HepG2 (cell line): Measurements from ENCODE around the gene CARHSP1. TPM values are rescaled to one million over a fixed set of nuclear protein-coding genes. Genes with fewer than 3 reads are reported as not detected.
A peak's percentile ranks its signal among the peaks of the same experiment; 100 is the strongest.

Source experiments
- ARNTL ChIP-seq: sonication (generic); formaldehyde crosslinking; IDR thresholded peaks from 2 replicates; pipeline ENCODE4 v1.4.0; 2020; ENCODE audit warnings: mild to moderate bottlenecking, missing genetic modification reagents
- E2F2 ChIP-seq: sonication (generic); formaldehyde crosslinking; IDR thresholded peaks from 2 replicates; pipeline ENCODE4 v1.4.0; 2020; ENCODE audit warnings: missing genetic modification reagents, borderline replicate concordance
- HNF1A ChIP-seq, 2 experiments: sonication (generic) in 1 of 2; formaldehyde crosslinking in 1 of 2; IDR thresholded peaks; 2 replicates each; pipeline versions ENCODE4 v1.4.0 to v1.6.1; 2016 to 2020; ENCODE audit warnings: borderline replicate concordance in 1 of 2, low read depth in 1 of 2, mild to moderate bottlenecking in 1 of 2, missing genetic modification reagents in 1 of 2
- ZBTB7A ChIP-seq: sonication (generic); formaldehyde crosslinking; IDR thresholded peaks from 2 replicates; pipeline ENCODE4 v1.8.0; 2022; ENCODE audit warnings: mild to moderate bottlenecking, missing genetic modification reagents
- ZFP36 ChIP-seq: fragments of 150-350 bp; IDR thresholded peaks from 2 replicates; pipeline ENCODE4 v1.6.1; 2018; ENCODE audit warnings: borderline replicate concordance, low read length, low read depth; ENCODE audit not compliant: partially characterized antibody
- ZNF770 ChIP-seq: sonication (generic); formaldehyde crosslinking; IDR thresholded peaks from 2 replicates; pipeline ENCODE4 v1.5.0; 2020; ENCODE audit warnings: mild to moderate bottlenecking, missing genetic modification reagents
- ZNF775 ChIP-seq: sonication (generic); formaldehyde crosslinking; IDR thresholded peaks from 2 replicates; pipeline ENCODE4 v1.4.0; 2020; ENCODE audit warnings: missing genetic modification reagents, mild to moderate bottlenecking, moderate library complexity, borderline replicate concordance
- polyA plus RNA-seq, 8 experiments: library from polyadenylated mRNA; depleted of rRNA in 3 of 8; stranded (reverse) in 7 of 8; unstranded in 1 of 8; fragments of >200 nt; fragmentation: Illumina TruSeq in 4 of 8; extraction: Trizol in 4 of 8; gene quantifications; 2 replicates each; pipeline versions ENCODE4 v1.2.1 to v1.2.3, GENCODE V29; 2011 to 2016; ENCODE audit warnings: low read depth in 4 of 8, missing spikeins in 1 of 8, mixed read lengths in 1 of 8; ENCODE audit not compliant: insufficient read depth in 1 of 8
- total RNA-seq, 5 experiments: library from RNA; depleted of rRNA; stranded (reverse); fragments of >200 nt; fragmentation: Illumina TruSeq; extraction: Trizol; gene quantifications; 2 replicates each; pipeline ENCODE4 v1.2.3, GENCODE V29; 2016; ENCODE audit warnings: low read depth in 1 of 5
- TF ChIP-seq, protein P1 (sequence below): sonication (generic); formaldehyde crosslinking; IDR thresholded peaks from 2 replicates; pipeline ENCODE4 v1.4.0; 2020; ENCODE audit warnings: missing genetic modification reagents
- TF ChIP-seq, protein P2 (sequence below): sonication (generic); formaldehyde crosslinking; IDR thresholded peaks from 2 replicates; pipeline ENCODE4 v1.5.0; 2020; ENCODE audit warnings: missing genetic modification reagents, mild to moderate bottlenecking, borderline replicate concordance

Gene CARHSP1
- total and polyA plus RNA-seq, 2 of the 13 experiments (the other 11 are each of a cell fraction or from before 2014, with no cell fraction given), result 173 to 345 TPM

DNA sequence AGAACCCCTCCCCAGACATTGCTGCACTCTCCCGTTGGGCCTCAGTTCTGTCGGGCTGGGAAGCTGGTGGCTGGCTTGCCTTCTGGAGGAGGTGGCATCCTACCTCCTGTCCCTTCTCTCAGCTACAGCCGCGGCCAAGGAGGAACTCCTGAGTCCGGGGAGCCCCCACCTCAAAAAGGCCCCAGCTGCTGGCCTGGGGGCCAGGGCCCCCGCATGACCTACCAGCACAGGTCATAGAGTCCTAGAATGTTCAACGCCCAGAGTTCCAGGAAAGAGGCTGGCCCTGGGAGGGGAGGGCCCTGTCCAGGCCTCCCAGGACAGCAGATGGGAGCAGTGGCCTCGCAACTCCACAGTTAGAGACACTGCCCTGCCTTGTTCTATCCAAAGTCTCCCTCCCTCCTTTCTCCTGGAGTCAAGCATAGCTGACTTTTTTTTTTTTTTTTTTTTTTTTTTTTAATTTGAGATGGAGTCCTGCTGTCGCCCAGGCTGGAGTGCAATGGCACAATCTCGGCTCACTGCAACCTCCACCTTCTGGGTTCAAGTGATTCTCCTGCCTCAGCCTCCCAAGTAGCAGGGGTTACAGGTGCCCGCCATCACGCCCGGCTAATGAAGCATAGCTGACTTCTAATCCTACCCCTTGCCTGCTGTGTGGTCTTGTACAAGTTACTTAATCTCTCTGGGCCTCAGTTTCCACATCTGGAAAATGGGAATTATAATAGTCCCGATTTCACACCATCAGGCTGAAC, 7.1 kb downstream of the CARHSP1 start (continued):
- TF ChIP-seq ZNF775, result no peak
- no peak for TF ChIP-seq HNF1A (IDR thresholded peaks at IDR 0.05; ENCODE audit: low read depth)
- TF ChIP-seq HNF1A (CRISPR knock-in tag; IDR thresholded peaks at IDR 0.05; ENCODE audit: borderline replicate concordance), result peak; percentile 59; the same call in 1 of the 2 replicates
- TF ChIP-seq ZBTB7A, result no peak
- 0 out of 2 replicates have a peak, but pooled peaks have one; percentile 5 for TF ChIP-seq ARNTL (CRISPR knock-in tag)
- TF ChIP-seq, protein P1, sequence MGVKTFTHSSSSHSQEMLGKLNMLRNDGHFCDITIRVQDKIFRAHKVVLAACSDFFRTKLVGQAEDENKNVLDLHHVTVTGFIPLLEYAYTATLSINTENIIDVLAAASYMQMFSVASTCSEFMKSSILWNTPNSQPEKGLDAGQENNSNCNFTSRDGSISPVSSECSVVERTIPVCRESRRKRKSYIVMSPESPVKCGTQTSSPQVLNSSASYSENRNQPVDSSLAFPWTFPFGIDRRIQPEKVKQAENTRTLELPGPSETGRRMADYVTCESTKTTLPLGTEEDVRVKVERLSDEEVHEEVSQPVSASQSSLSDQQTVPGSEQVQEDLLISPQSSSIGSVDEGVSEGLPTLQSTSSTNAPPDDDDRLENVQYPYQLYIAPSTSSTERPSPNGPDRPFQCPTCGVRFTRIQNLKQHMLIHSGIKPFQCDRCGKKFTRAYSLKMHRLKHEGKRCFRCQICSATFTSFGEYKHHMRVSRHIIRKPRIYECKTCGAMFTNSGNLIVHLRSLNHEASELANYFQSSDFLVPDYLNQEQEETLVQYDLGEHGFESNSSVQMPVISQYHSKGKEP (CRISPR knock-in tag), result no peak
- no peak for TF ChIP-seq ZFP36
- no peak for TF ChIP-seq E2F2
- TF ChIP-seq, protein P2, sequence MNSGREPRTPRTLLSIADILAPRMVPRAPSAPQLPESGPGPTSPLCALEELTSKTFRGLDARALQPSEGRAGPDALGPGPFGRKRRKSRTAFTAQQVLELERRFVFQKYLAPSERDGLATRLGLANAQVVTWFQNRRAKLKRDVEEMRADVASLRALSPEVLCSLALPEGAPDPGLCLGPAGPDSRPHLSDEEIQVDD (CRISPR knock-in tag), result no peak
- TF ChIP-seq ZNF770 (CRISPR knock-in tag), result peak; percentile 58; the same call in 1 of the 2 replicates
